ENCODE measurements around the gene SLC41A1.

DNA sequence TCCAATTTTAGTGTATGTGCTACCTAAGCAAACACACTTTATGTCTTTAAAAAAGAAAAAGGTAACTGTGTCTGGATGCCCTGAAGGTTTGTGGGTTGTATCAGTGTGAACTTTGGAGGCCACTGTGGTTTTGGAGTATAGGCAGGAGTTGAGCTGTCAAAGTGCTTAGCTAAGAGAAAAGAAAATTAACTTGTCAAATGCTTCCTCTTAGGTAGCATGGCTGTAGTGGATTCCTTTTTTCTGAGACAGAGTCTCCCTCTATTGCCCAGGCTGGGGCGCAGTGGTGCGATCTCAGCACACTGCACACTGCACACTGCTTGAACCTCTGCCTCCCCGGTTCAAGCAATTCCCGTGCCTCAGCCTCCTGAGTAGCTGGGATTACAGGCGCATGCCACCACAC, 11.2 kb upstream of the SLC41A1 start:
- TF ChIP-seq POLR2A (IDR thresholded peaks at IDR 0.05; ENCODE audit: low read depth, low read length): no peak
- TF ChIP-seq POLR2AphosphoS5 (IDR thresholded peaks at IDR 0.05; ENCODE audit: low read depth, low read length): no peak
- no peak for TF ChIP-seq PAX5 (IDR thresholded peaks at IDR 0.05; ENCODE audit: insufficient read depth, low read length, severe bottlenecking)
- TF ChIP-seq SPI1 (IDR thresholded peaks at IDR 0.05; ENCODE audit: low read depth, low read length): no peak
- TF ChIP-seq POU2F2 (IDR thresholded peaks at IDR 0.05; ENCODE audit: low read depth, low read length): no peak

Measured in GM12891 (cell line).